Central memory CD8-positive, alpha-beta T cell (primary cell): ENCODE results near the gene TRIM44.

Experiments
- ATAC-seq: fragments of 150-1000 bp; cut with Tn5 transposase; replicated peaks from 2 replicates; pipeline ENCODE4 v1.10.0; 2022; ENCODE audit warnings: mild to moderate bottlenecking, moderate FRiP score, moderate number of reproducible peaks; ENCODE audit not compliant: poor library complexity, severe bottlenecking; ENCODE audit errors: extremely low read depth
- DNase-seq, 2 donors: peaks; one replicate each; pipeline ENCODE4 v3.0.0; 2021; ENCODE audit warnings: low spot score in 2 of 2
- H3K27ac Mint-ChIP-seq: one replicate; pipeline ENCODE4 v1.8.0; 2022; ENCODE audit warnings: low read depth, mild to moderate bottlenecking, moderate library complexity, mixed read lengths
- H3K27me3 Mint-ChIP-seq: one replicate; pipeline ENCODE4 v1.8.0; 2022; ENCODE audit warnings: mixed read lengths
- H3K36me3 Mint-ChIP-seq: one replicate; pipeline ENCODE4 v1.8.0; 2022; ENCODE audit warnings: mild to moderate bottlenecking, moderate library complexity, mixed read lengths; ENCODE audit not compliant: insufficient read depth
- H3K4me1 Mint-ChIP-seq: one replicate; pipeline ENCODE4 v1.8.0; 2022; ENCODE audit warnings: mixed read lengths
- H3K4me3 Mint-ChIP-seq: one replicate; pipeline ENCODE4 v1.8.0; 2022; ENCODE audit warnings: mild to moderate bottlenecking, moderate library complexity, mixed read lengths
- H3K9me3 Mint-ChIP-seq: one replicate; pipeline ENCODE4 v1.8.0; 2022; ENCODE audit warnings: mixed read lengths

The TRIM44 gene

DNA sequence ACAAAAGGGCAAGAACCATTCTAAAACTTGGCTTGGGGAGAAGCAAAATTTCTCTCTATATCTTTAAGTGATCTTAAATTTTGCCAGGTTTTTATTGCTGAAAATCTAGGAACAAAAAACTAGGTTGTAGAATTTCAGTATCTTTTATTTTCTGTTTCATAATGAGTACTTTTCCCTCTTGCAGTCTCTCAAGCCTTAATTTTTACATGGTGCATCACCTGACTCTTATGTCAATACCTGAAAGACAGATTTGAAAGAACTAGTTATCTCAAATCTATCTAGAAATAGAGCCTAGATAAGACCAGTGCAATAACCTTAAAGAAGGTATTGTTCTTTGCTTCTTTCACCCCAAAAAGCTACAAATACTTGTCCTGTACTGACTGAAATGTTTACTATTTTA, 122.1 kb downstream of the TRIM44 start:
- H3K4me3 Mint-ChIP-seq: no peak overlapping the region
- H3K36me3 Mint-ChIP-seq: peaks cover 3% of the 10 kb centered on the region
- H3K9me3 Mint-ChIP-seq: no peaks in the 10 kb centered on the region
- H3K27me3 Mint-ChIP-seq: no peaks in the 10 kb centered on the region
- no peak for DNase-seq
- ATAC-seq: no peak
- H3K4me1 Mint-ChIP-seq: peaks cover 70% of the 10 kb centered on the region
- H3K27ac Mint-ChIP-seq: no peak overlapping the region

DNA sequence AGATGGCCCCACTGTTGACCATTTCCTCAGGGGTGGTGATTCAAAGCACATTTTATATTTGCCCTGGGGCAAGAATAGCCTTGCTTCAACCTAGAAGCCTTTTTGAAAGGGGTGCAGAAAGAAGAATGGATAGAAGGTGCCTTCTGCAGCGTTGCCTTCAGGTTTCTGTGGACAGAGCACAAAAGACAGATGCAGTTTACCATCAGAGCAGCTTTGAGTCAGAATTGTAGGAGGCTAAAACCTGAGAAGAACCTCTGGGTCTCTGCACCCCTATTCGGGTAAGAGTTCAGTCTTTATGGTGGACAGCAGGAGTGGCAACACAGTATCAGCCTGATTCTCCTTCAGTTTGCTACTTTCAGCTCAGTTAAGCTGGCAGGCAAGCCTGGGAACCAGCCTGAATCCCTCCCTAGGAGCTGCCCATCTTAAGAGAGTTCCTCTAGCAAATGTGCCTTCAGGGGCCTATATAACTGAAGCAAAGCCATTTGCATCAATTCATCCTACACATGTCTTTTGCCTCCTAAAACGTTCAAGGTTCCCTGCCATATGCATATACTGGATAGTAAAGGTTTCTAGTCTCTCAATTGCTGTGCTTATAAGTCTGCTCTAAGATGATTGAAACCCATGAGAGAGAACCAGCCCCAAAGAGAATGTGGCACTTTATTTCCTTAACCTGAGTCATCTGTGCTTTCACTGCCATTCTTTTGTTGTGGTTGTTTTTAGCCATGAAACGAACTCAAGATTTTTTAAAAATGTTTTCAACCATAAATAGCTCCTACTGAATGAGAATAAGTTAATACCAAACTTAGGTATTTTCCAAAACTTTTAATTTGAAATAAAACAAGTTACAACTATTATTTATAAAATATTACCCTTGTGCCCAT, 123.0 kb downstream of the TRIM44 start:
- Mint-ChIP-seq H3K4me3 (no peak overlapping the region), H3K27me3 (no peaks in the 10 kb centered on the region), H3K27ac (no peak overlapping the region), H3K4me1 (peaks cover 67% of the 10 kb centered on the region), H3K9me3 (no peaks in the 10 kb centered on the region), H3K36me3 (peaks cover 3% of the 10 kb centered on the region)
- ATAC-seq (no peak), DNase-seq (no peak)

DNA sequence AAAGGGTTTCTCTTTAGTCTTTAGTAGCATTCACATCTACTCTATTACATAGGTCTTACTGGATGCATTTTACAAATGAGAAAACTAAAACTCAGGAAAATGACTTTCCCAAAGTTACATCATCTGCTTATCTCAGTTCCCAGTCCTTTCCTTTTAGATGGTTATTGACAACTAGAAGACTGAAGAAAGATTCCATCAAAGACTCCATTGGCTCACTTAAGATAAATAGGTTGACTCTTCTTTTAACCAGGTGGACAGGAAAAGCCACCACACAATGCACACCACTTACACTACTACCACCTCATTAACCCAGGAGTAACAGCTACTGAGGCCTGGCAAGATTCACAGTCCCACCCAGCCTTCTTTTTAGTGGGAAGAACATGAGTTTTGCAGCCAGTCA, 123.6 kb downstream of the TRIM44 start:
- DNase-seq (no peak), ATAC-seq (no peak)
- H3K4me3 Mint-ChIP-seq: no peak overlapping the region
- no peaks in the 10 kb centered on the region for H3K9me3 Mint-ChIP-seq
- H3K27ac Mint-ChIP-seq: no peak overlapping the region
- no peaks in the 10 kb centered on the region for H3K27me3 Mint-ChIP-seq
- H3K36me3 Mint-ChIP-seq: peaks cover 3% of the 10 kb centered on the region
- peaks cover 61% of the 10 kb centered on the region for H3K4me1 Mint-ChIP-seq

DNA sequence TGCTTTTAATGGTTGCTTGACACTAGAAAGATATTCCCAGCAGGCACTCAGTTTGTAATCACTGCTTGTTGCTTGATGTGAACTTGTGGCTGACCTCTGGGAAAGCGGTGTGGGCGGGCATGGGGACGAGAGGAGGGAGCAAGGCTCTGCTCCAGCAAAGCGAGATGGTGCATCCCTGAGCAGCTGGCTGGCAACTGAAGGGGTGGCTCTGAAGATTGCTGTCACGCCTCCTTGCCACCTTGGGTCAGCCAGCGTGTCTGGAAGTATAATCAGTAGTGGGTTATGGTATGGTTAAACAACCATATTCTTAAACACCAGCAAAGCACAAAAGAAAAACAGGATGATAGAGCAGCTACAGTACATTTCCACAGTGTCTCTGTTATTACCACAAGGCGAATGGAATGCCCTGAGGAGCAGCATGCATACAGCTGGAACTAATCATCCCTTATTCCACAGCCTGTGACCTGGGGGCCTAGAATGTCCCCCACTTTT, 124.5 kb downstream of the TRIM44 start:
- DNase-seq: no peak
- ATAC-seq: no peak
- peaks cover 3% of the 10 kb centered on the region for H3K36me3 Mint-ChIP-seq
- peaks cover 61% of the 10 kb centered on the region for H3K4me1 Mint-ChIP-seq
- H3K27ac Mint-ChIP-seq: no peak overlapping the region
- H3K9me3 Mint-ChIP-seq: no peaks in the 10 kb centered on the region
- no peak overlapping the region for H3K4me3 Mint-ChIP-seq
- no peaks in the 10 kb centered on the region for H3K27me3 Mint-ChIP-seq

DNA sequence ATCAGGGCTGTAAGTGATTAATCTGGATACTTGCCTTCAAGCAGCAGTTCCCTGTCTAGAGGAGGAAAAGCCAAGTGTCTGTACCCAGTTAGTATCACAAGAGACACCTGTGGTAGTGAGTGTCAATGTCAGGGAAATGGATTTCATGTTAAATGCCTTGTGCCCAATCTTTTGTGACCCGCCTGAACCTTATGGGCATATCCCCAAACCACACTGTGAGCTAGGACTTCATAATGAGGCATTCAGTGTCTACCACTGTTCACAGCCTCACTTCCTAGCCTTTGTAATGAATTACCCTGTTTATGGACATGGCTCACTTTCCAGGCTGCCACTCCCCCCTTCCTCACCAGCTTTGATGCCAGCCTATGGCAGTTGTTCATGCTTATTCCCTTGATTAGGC, 125.1 kb downstream of the TRIM44 start:
- Mint-ChIP-seq H3K27me3 (no peaks in the 10 kb centered on the region), H3K9me3 (no peaks in the 10 kb centered on the region), H3K36me3 (peaks cover 3% of the 10 kb centered on the region), H3K27ac (no peak overlapping the region), H3K4me3 (no peak overlapping the region), H3K4me1 (peaks cover 60% of the 10 kb centered on the region)
- DNase-seq (no peak), ATAC-seq (no peak)

DNA sequence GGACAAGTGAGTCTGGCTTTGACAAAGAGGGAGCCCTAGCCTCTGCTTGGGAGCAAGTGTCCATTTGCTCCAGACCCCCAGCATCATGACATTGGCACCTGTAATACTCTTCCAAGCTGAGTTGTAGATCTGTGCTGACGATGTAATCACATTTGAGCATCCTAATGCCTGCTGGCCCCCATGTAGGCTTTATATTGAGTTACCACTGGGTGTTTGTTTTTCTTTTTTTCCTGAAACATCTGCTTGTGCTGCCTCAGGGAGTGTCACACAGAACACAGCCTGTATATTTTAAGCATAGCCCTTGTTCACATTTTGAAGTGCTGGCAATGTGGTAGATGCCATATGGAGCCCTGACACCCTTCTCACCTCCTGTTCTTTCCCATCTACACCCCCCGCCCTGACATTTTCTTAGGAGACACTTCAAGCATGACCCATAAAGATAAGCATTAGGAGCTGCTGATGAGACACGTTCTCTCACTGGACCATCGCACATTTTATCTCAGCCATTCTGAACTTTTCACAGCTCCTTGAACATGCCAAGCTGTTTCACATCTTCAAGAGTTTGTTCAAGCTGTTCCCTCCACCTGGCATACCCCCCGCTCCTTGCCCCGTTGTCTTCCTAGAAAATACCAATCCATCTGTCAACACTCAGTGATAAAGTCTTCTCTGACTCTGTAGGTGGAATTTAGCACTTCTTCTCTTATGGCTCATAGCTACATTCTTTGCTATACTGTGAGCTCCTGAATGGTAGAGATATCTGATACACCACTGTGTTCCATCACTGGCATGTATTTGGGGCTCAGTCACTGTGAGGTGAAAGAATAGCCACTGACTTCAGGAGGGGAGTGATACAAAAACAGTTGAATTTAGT, 128.7 kb downstream of the TRIM44 start:
- Mint-ChIP-seq H3K4me3 (no peak overlapping the region), H3K36me3 (peaks cover 6% of the 10 kb centered on the region)
- no peak for DNase-seq

DNA sequence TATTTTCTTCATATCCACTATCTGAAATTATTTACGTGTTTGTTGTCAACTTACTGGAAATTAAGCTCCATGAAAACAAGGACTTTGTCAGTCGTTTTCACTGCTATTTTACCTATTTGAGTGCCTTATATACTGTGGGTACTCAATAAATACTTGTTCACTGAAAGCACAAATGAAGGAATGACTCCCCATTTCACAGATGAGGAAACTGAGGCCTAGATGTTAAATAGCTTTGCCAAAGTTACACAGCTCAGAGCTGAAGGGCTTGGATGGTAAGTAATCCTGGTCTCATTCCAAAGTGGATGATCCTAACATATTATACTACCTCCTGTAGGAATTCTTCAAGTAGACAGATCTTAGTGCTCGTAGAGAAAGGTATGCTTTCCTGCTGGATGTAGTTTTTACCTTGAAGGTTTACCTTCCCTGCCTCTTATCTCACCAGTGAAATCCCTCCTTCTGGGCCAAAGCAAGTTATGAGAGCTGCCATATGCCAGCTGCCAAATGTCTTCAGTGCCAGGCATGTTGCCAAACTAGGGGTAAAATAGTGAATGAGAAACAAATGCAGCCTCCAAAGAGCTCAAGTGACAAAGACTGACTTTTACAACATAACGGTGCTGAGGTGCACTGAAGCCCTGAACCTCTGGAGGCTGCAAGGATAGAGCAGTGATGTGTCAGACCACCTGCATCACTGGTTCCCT, 129.7 kb downstream of the TRIM44 start:
- Mint-ChIP-seq H3K4me3 (no peak overlapping the region), H3K36me3 (peaks cover 4% of the 10 kb centered on the region), H3K27me3 (no peaks in the 10 kb centered on the region), H3K4me1 (peaks cover 33% of the 10 kb centered on the region), H3K9me3 (no peaks in the 10 kb centered on the region), H3K27ac (no peak overlapping the region)
- DNase-seq (no peak), ATAC-seq (no peak)

More for the DNA sequence above, 128.7 kb downstream of the TRIM44 start:
- Mint-ChIP-seq H3K9me3 (no peaks in the 10 kb centered on the region), H3K27ac (no peak overlapping the region), H3K4me1 (peaks cover 41% of the 10 kb centered on the region), H3K27me3 (no peaks in the 10 kb centered on the region)
- ATAC-seq: no peak

DNA sequence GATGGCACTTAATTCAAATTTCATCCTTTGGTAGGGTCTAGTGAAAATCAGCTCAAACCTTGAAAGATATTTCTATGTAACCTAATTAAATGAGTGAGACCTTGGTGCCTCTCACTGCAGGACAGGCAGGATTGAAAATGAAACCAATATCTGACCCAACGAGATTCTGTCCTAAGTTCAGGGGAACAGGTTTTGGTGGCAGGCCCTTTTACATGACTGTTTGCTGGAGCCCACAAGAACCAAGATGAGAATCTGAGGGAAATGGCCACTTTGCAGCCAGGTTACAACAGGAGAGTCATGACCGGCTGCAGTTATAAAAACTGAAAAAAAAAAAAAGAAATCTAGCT, 130.2 kb downstream of the TRIM44 start:
- Mint-ChIP-seq H3K4me3 (no peak overlapping the region), H3K27ac (no peak overlapping the region), H3K27me3 (no peaks in the 10 kb centered on the region), H3K36me3 (peaks cover 4% of the 10 kb centered on the region), H3K4me1 (peaks cover 32% of the 10 kb centered on the region), H3K9me3 (no peaks in the 10 kb centered on the region)
- ATAC-seq (no peak), DNase-seq (no peak)

DNA sequence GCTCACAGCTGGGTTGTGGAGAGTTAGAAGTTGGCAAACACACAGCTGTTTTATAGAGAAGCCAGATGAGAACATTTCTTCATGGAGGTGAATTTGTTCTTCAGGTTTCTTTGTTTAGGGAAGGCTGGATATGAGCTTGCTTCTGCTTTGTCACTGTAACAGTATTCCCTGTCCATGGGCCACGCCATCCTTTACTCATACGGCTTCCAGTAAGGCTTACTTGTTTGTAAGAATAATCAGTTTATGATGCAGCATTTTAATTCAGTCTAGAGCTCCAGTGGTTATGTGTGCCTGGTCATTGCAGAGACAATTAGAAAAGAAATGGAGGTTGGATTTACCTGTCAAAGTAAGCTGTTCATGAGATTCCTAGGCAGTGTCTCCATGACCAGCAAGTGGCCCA, 131.8 kb downstream of the TRIM44 start:
- Mint-ChIP-seq H3K27me3 (no peaks in the 10 kb centered on the region), H3K4me1 (peaks cover 19% of the 10 kb centered on the region), H3K36me3 (peaks cover 4% of the 10 kb centered on the region)

DNA sequence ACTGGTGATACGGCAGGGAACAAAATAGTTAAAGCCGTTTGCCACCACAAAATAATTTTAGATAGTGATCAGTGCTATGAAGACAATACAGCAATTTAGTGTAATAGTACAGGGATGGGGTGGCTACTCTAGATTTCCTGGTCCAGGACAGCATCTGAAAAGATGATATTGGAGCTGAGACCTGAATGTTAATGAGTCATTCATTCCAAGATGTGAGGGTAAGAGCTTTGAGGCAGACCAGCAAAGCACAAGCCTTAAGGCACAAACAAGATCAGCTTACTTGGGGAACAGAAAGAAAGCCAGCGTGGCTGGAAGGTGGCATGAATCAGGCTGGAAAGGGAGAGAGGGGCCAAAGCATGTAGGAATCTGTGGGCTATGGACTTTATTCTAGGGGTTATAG, 132.3 kb downstream of the TRIM44 start:
- Mint-ChIP-seq H3K9me3 (no peaks in the 10 kb centered on the region), H3K4me3 (no peak overlapping the region), H3K27ac (no peak overlapping the region), H3K4me1 (peaks cover 19% of the 10 kb centered on the region), H3K36me3 (peaks cover 4% of the 10 kb centered on the region), H3K27me3 (no peaks in the 10 kb centered on the region)
- DNase-seq: no peak
- ATAC-seq: no peak

More for the DNA sequence above, 131.8 kb downstream of the TRIM44 start:
- Mint-ChIP-seq H3K9me3 (no peaks in the 10 kb centered on the region), H3K4me3 (no peak overlapping the region), H3K27ac (no peak overlapping the region)
- DNase-seq (no peak), ATAC-seq (no peak)

DNA sequence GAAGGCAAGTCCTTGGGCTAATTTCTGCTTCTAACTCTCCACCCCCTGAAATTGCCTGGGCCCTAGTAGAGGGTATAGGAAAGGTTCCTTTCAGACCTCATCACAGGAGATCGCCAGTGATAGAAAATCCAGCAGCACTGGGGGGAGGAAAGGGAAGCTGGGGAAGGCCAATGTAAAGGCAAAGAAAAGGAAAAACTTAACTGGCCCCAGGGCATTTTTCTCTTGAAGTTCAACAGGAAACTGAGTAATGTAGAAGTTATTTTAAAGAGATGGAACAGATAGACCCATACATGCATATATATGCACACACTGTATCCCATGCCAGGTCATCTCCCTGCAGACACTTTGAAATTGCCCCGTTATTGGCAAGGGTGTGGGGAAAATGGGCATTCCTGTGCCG, 134.0 kb downstream of the TRIM44 start:
- ATAC-seq (no peak), DNase-seq (no peak)
- Mint-ChIP-seq H3K4me3 (no peak overlapping the region), H3K36me3 (peaks cover 4% of the 10 kb centered on the region), H3K9me3 (no peaks in the 10 kb centered on the region), H3K27me3 (no peaks in the 10 kb centered on the region), H3K4me1 (peaks cover 18% of the 10 kb centered on the region), H3K27ac (no peak overlapping the region)

DNA sequence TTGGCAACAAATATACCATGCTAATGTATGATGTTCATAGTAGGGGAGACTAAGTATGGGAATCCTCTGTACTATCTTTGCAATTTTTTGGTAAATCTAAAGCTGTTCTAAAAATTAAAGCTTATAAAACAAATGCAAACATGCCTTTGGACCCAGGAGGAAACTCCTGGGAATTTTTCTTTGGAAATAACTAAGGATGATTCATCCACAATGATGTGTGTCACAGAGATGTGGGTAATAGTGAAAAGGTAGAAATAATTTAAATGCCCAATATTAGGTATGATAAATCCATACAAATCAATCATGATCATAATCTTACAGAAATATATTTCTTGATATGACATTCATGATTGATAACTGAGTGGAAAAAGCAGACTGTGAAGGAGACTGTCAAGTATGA, 135.8 kb downstream of the TRIM44 start:
- Mint-ChIP-seq H3K9me3 (no peaks in the 10 kb centered on the region), H3K4me1 (peaks cover 11% of the 10 kb centered on the region), H3K27me3 (no peaks in the 10 kb centered on the region), H3K27ac (no peak overlapping the region), H3K4me3 (no peak overlapping the region), H3K36me3 (peaks cover 4% of the 10 kb centered on the region)
- DNase-seq: no peak
- ATAC-seq: no peak
